GM12892 (cell line): ENCODE measurements around the gene KCNIP4.

ENCODE experiments used
- POLR2A ChIP-seq: IDR thresholded peaks from 2 replicates; pipeline ENCODE4 v1.6.1; 2011; ENCODE audit warnings: low read depth, low read length, control low read depth
- POLR2AphosphoS5 ChIP-seq: IDR thresholded peaks from 2 replicates; pipeline ENCODE4 v1.6.1; 2011; ENCODE audit warnings: low read depth, low read length, control low read depth
- TAF1 ChIP-seq: IDR thresholded peaks from 2 replicates; pipeline ENCODE4 v1.6.1; 2011; ENCODE audit warnings: low read depth, mild to moderate bottlenecking, control low read depth, low read length, borderline replicate concordance

GRCh38 chr4:21304540-21304887 lies 644.1 kb downstream of the KCNIP4 start:
- TF ChIP-seq POLR2A (no peak), POLR2AphosphoS5 (no peak), TAF1 (no peak)
